M059J (cell line): ENCODE data around the gene LAMA2. TPM values are rescaled to one million over a fixed set of nuclear protein-coding genes. Genes with fewer than 3 reads are reported as not detected.

Source experiments
- DNase-seq: peaks from one replicate; pipeline ENCODE4 v3.0.0-alpha.2; 2012; ENCODE audit warnings: low read depth
- total RNA-seq: library from RNA; depleted of rRNA; stranded (reverse); fragments of >200 nt; shearing (Covaris generic); gene quantifications from 2 replicates; pipeline ENCODE4 v1.2.3, GENCODE V29; 2014

Gene LAMA2
- total RNA-seq, 1 experiment from 2014 or later: 3.8 TPM

GRCh38 chr6:129513471-129513870, 630.5 kb downstream of the LAMA2 start:
- peak; percentile 47 for DNase-seq

- DNase-seq: no peak
These were observed 632.1 kb downstream of the LAMA2 start for GRCh38 chr6:129515004-129515403.

- DNase-seq: no peak
These were observed 633.1 kb downstream of the LAMA2 start for GRCh38 chr6:129516005-129516404.

GRCh38 chr6:129516787-129517186, 633.8 kb downstream of the LAMA2 start:
- no peak for DNase-seq

GRCh38 chr6:129517288-129517687, 634.4 kb downstream of the LAMA2 start:
- DNase-seq: no peak

GRCh38 chr6:129519750-129520149, 636.8 kb downstream of the LAMA2 start:
- no peak for DNase-seq

- DNase-seq: peak; percentile 18
These were observed 639.0 kb downstream of the LAMA2 start for GRCh38 chr6:129521946-129522345.

- DNase-seq: no peak
These were observed 640.9 kb downstream of the LAMA2 start for GRCh38 chr6:129523816-129524215.

GRCh38 chr6:129525055-129525454, 642.1 kb downstream of the LAMA2 start:
- DNase-seq: peak; percentile 21

- DNase-seq: no peak
These were observed 652.0 kb downstream of the LAMA2 start for GRCh38 chr6:129534926-129535325.

GRCh38 chr6:129536271-129536670, 653.3 kb downstream of the LAMA2 start:
- no peak for DNase-seq

GRCh38 chr6:129539032-129539431, 656.1 kb downstream of the LAMA2 start:
- no peak for DNase-seq

GRCh38 chr6:129542705-129543104, 659.8 kb downstream of the LAMA2 start:
- no peak for DNase-seq

GRCh38 chr6:129543981-129544380, 661.0 kb downstream of the LAMA2 start:
- peak; percentile 31 for DNase-seq

- no peak for DNase-seq
These were observed 662.1 kb downstream of the LAMA2 start for GRCh38 chr6:129544892-129545612.

GRCh38 chr6:129546702-129547101, 663.8 kb downstream of the LAMA2 start:
- DNase-seq: no peak

GRCh38 chr6:129551486-129551885, 668.5 kb downstream of the LAMA2 start:
- DNase-seq: no peak

- DNase-seq: no peak
These were observed 669.5 kb downstream of the LAMA2 start for GRCh38 chr6:129552413-129552812.

GRCh38 chr6:129555206-129555832, 672.4 kb downstream of the LAMA2 start:
- no peak for DNase-seq

GRCh38 chr6:129558248-129558647, 675.3 kb downstream of the LAMA2 start:
- DNase-seq: no peak

GRCh38 chr6:129565366-129565765, 682.4 kb downstream of the LAMA2 start:
- no peak for DNase-seq

GRCh38 chr6:129565811-129566210, 682.9 kb downstream of the LAMA2 start:
- no peak for DNase-seq
